Skeletal muscle satellite cell (primary cell): Measurements from ENCODE around the gene ANKMY2. TPM values are rescaled to one million over a fixed set of nuclear protein-coding genes. Genes with fewer than 3 reads are reported as not detected.
"Not testable (repeated sequence)": the region's sequence is repeated elsewhere in the genome, so short reads cannot be mapped to it uniquely, and the experiment has no call there.

Source experiments
- H3K27me3 ChIP-seq: 2 replicates; pipeline ENCODE4 v1.7.0; 2013; ENCODE audit warnings: low read length; ENCODE audit not compliant: control insufficient read depth, insufficient read depth
- H3K36me3 ChIP-seq: 2 replicates; pipeline ENCODE4 v1.7.0; 2013; ENCODE audit warnings: mild to moderate bottlenecking, control low read depth, low read length; ENCODE audit not compliant: insufficient read depth
- H3K4me1 ChIP-seq: 2 replicates; pipeline ENCODE4 v1.7.0; 2013; ENCODE audit warnings: low read length; ENCODE audit not compliant: control insufficient read depth, insufficient read depth
- H3K4me2 ChIP-seq: 2 replicates; pipeline ENCODE4 v1.7.0; 2013; ENCODE audit warnings: mild to moderate bottlenecking, low read length
- H3K4me3 ChIP-seq: 2 replicates; pipeline ENCODE4 v1.7.0; 2013; ENCODE audit warnings: low read length
- H3K9ac ChIP-seq: 2 replicates; pipeline ENCODE4 v1.7.0; 2013; ENCODE audit warnings: mild to moderate bottlenecking, low read depth, low read length, moderate library complexity
- H3K9me3 ChIP-seq: replicated peaks from 2 replicates; pipeline ENCODE4 v1.7.0; 2013; ENCODE audit warnings: mild to moderate bottlenecking, control low read depth, low read length
- total RNA-seq: library from RNA; depleted of rRNA; stranded (reverse); fragments of >200 nt; gene quantifications from 2 replicates; pipeline ENCODE4 v1.2.3, GENCODE V29; 2012; rRNA removed

The ANKMY2 gene
- 14.0 and 14.7 TPM in 2 replicates for total RNA-seq

DNA sequence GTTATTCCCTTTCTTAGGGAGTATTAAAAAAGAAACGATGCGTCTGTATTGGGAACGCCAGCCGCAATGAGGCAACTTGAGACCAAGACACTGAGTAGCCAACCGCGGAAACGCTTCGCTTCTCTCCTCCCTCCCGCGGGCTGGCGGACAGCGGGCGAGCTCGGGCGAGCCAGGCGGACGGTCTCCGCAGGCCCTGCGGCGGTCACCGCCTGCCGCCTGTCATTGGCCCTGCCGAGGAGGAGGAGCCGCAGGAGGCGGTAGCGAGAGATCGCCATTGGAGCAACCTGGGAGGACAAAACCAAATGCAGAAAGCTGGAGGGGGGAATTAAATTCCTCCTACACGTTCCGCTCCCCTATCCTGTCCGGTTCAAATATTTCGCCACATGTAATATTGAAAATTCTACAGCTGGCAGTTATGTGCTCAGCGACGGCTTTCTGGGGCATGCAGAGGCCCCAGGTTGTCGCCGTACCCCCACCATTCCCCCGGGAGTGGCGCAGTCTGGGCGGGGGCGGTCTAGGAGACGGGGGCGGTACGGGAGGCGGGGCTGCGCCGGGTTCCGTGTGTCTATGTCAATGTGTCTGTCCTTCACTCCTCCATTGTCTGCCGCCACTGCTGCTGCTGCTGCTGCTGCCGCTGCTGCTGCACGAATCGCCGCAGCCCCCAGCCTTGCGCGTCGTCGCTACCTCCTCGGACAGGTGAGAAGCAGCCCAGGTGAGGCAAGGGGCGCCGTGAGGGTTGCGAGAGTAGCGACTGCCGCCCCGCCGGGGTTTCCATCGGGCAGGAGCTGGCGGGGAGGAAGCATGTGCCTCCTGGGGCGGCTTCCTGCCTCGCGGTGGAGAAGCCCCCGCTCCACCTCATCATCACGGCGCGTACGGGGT lies at the start of gene ANKMY2, which contains the start of gene BZW2:
ANKMY2 (minus strand) TSS at position 162 of the 879 bp plus-strand sequence. CDS start 181 bp downstream, outside the sequence.
BZW2 (plus strand) TSS at position 589 of the 879 bp plus-strand sequence. CDS start 19,263 bp downstream, outside the sequence.
- no peaks in the 10 kb centered on the region for H3K27me3 ChIP-seq
- H3K4me2 ChIP-seq = peak within 1 kb of the TSS; percentile 84
- no peaks in the 10 kb centered on the region for H3K9me3 ChIP-seq
- peak within 1 kb of the TSS; percentile 97 for H3K4me3 ChIP-seq
- H3K4me1 ChIP-seq = peaks cover 32% of the 10 kb centered on the region
- peak within 1 kb of the TSS; percentile 82 for H3K9ac ChIP-seq
- H3K36me3 ChIP-seq = no peaks in the 10 kb centered on the region

DNA sequence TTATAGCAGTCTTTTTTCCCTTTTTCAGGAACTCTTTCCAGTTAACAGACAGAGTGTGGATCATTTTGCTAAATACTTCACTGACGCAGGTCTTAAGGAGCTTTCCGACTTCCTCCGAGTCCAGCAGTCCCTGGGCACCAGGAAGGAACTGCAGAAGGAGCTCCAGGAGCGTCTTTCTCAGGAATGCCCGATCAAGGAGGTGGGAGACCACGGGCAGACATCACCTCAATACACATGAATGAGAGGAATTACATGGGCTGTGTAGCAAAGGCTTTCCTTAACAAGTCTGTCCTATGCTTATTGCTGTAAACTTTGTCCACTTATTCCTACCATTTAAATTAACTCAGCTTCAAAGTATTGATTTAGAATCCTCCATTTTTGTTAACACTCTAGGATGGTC lies 49.3 kb upstream of the ANKMY2 start:
- no peaks in the 10 kb centered on the region for H3K27me3 ChIP-seq
- no peak overlapping the region for H3K4me3 ChIP-seq
- no peak overlapping the region for H3K4me2 ChIP-seq
- peaks cover 7% of the 10 kb centered on the region for H3K4me1 ChIP-seq
- no peak overlapping the region for H3K9ac ChIP-seq
- peaks cover 44% of the 10 kb centered on the region for H3K36me3 ChIP-seq
- no peaks in the 10 kb centered on the region for H3K9me3 ChIP-seq

DNA sequence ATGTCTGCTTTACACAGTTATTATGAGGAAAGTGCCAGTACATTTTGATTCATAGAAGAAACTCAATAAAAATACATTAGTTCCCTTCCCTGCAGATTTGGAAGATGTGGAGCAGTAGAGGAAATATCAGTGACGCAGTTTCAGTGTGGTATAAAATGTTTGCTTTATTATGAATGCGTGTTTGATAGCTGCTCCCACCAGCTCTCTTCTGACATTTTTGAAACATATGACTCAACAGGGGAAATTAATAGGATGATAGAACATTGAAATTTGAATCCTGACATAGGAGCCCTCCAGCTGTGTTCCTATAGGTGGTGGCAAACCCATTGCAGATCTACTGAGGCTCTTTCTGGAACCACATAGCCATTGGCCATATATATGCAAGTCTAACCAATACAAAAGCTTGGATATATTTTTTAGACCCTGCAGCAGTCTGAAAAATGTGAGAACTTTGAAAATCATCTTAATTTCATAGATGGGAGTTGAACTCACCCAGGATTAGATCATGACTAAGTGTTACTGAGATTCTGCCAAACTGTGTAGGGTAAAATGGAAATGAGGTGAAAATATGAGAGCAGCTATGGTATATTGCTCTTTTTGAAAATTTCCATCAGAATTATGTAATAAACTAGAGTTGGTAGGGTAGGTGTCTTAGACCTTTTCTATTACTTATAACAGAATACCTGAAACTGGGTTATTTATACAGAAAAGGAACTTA lies 48.2 kb upstream of the ANKMY2 start:
- peaks cover 40% of the 10 kb centered on the region for H3K36me3 ChIP-seq
- no peaks in the 10 kb centered on the region for H3K27me3 ChIP-seq
- no peaks in the 10 kb centered on the region for H3K9me3 ChIP-seq
- H3K4me1 ChIP-seq = peaks cover 7% of the 10 kb centered on the region
- no peak overlapping the region for H3K4me3 ChIP-seq
- no peak overlapping the region for H3K9ac ChIP-seq
- no peak overlapping the region for H3K4me2 ChIP-seq

DNA sequence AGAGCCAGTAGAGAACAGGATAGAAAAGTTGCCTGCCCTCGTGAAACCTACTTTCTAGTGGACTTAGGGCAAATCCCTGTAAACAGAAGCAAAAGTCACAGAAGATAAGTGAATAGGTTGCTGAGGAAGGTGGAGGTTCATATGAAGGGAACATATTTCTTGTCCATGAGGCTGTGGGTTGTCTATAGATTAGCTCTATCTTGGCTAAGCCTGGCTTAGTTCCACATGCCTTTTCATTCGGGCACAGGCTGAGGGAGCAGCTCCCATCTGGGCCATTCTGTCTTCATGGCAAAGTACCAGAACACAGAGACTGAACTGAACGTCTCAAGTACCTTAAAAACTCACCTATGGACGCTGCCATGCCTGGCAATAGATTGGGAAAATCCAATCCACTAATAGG lies 45.7 kb upstream of the ANKMY2 start:
- Histone ChIP-seq H3K4me3 (no peak overlapping the region), H3K4me2 (no peak overlapping the region), H3K9ac (no peak overlapping the region), H3K27me3 (no peaks in the 10 kb centered on the region), H3K36me3 (peaks cover 39% of the 10 kb centered on the region), H3K9me3 (no peaks in the 10 kb centered on the region), H3K4me1 (no peaks in the 10 kb centered on the region)

DNA sequence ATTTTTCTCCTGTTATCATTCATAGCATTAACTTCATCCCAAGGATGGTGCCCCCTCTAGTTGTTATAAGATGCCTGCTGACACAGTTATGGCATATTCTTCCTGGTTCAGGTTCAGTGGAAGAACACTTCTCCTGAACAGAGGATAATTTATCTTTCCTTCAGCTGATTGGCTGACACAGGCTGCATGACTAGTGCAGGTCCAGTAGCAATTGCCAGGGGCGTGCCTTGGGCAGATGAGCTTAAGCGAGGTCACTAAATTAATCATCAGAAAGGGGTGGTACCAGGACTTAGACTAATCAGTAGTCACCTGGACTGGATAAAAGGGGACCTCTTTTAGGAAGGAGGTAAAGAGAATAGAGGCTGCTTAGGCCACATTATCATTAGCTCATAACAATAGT lies 42.7 kb upstream of the ANKMY2 start:
- Histone ChIP-seq H3K4me2 (no peak overlapping the region), H3K9me3 (no peaks in the 10 kb centered on the region), H3K36me3 (peaks cover 41% of the 10 kb centered on the region), H3K4me3 (no peak overlapping the region), H3K27me3 (no peaks in the 10 kb centered on the region), H3K9ac (no peak overlapping the region), H3K4me1 (peaks cover 3% of the 10 kb centered on the region)

DNA sequence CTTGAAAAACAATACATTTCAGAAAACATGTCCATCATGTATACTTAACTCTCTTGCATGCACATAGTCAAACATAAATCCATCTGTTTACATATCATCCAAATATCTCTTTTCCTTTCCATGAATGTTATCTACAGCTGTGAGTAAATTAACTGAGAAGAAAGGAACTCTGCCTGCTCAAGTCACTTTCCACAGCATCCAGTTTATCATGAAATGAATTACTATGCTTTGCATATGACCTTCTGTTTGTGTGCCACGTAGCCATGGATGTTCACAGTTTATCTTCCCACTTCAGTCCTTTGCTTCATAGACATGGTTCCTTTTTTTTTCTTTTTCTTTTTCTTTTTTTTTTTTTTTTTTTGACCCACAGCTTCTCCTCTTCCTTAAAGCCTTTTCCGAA lies 40.0 kb upstream of the ANKMY2 start:
- Histone ChIP-seq H3K4me1 (peaks cover 3% of the 10 kb centered on the region), H3K36me3 (peaks cover 47% of the 10 kb centered on the region), H3K27me3 (no peaks in the 10 kb centered on the region), H3K9ac (no peak overlapping the region), H3K4me2 (no peak overlapping the region), H3K9me3 (no peaks in the 10 kb centered on the region), H3K4me3 (no peak overlapping the region)

DNA sequence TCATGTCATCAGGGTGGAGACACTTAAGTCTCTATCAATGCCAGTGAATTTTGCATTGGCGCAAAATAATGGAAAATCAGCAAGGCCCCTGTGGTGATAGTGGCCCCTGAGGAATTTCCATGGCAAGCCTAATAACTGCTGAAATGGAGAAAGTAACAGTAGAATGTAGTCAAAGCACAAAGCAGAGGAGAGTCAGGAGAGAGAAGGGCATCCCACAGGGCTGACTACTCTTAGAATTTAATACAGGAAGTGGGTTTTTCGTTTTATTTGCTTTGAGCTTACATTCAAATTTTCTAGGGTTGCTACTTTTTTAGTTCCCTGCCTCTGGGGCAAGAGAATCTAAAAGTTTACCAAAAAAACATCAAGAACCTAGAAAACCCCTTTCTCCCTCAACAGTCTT lies 39.4 kb upstream of the ANKMY2 start:
- H3K9me3 ChIP-seq = no peaks in the 10 kb centered on the region
- no peak overlapping the region for H3K9ac ChIP-seq
- peaks cover 3% of the 10 kb centered on the region for H3K4me1 ChIP-seq
- no peak overlapping the region for H3K4me2 ChIP-seq
- peaks cover 41% of the 10 kb centered on the region for H3K36me3 ChIP-seq
- H3K27me3 ChIP-seq = no peaks in the 10 kb centered on the region
- no peak overlapping the region for H3K4me3 ChIP-seq

DNA sequence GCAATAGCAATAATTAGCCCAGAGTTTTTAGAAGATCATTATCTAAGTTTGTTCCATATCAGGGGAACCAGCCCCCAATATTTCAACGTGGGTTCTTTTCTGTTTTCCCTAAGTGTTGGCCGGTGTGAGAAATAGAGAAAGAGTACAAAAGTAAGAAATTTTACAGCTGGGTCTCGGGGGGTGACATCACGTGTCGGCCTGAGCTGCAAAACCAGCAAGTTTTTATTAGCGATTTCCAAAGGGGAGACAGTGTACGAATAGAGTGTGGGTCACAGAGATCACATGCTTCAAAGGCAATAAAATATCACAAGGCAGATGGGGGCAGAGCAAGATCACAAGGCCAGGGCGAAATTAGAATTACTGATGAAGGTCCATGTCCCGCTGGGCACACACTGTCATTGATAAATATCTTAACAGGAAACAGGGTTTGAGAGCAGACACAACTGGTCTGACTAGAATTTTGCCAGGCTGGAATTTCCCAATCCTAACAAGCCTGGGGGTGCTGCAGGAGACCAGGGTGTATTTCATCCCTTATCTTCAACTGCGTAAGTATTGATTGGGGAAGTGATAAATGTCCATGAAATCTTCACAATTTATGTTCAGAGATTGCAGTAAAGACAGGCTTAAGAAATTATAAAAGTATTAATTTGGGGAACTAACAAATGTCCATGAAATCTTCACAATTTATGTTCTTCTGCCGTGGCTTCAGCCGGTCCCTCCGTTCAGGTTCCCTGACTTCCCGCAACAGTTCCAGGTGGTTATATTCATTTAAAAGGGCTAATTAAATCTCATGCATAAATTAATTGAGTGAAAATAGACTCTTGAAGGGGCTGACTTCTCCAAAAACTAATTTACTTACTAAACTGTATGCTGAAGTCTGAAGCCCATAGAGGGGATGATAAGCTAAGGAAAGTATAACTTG lies 33.4 kb upstream of the ANKMY2 start:
- H3K9me3 ChIP-seq, H3K9ac ChIP-seq, H3K27me3 ChIP-seq, H3K4me2 ChIP-seq, H3K4me1 ChIP-seq, H3K4me3 ChIP-seq: not testable (repeated sequence)
- peaks cover 31% of the 10 kb centered on the region for H3K36me3 ChIP-seq

DNA sequence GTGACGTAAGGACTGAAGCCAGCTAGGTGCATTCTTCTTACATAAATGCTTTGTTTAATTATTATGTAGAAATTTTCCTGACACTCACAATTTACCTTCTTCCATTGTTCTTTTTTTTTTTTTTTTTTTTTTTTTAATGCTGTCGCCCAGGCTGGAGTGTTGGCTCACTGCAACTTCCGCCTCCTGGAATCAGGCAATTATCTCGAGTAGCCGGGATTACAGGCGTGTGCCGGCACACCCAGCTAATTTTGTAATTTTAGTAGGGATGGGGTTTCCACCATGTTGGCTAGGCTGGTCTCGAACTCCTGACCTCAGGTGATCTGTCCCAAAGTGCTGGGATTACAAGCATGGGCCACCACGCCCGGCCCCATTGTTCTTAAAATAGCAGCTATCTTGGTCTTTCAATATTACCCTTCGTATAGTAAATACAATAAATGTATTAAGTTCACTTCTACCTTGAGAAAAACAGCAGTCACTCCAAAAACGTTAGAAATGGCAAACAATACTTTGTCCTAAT lies 32.5 kb upstream of the ANKMY2 start:
- no peaks in the 10 kb centered on the region for H3K27me3 ChIP-seq
- no peak overlapping the region for H3K9ac ChIP-seq
- no peaks in the 10 kb centered on the region for H3K4me1 ChIP-seq
- H3K4me3 ChIP-seq = no peak overlapping the region
- no peaks in the 10 kb centered on the region for H3K9me3 ChIP-seq
- peaks cover 25% of the 10 kb centered on the region for H3K36me3 ChIP-seq
- H3K4me2 ChIP-seq = no peak overlapping the region

DNA sequence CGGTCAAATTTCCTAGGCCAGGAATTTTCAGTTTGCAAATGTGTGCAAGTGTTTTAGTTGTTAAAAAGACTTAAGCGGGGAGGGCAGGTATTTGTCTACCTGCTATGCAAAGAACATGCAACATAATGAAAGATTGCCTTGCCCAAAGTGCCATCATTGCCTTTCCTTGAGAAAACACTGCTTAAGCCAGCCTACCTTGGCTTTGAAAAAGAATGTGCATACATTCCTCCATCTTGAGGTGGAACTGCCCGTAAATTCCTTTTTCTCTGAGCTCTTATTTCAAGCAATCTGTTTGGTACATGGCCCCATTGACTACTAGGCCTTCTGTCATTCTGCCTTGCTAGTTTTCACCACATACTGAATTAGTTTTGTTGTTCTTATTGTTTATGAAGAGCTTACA lies 29.7 kb upstream of the ANKMY2 start:
- Histone ChIP-seq H3K4me3 (no peak overlapping the region), H3K36me3 (peaks cover 11% of the 10 kb centered on the region), H3K27me3 (no peaks in the 10 kb centered on the region), H3K9ac (no peak overlapping the region), H3K4me1 (peaks cover 5% of the 10 kb centered on the region), H3K4me2 (no peak overlapping the region), H3K9me3 (no peaks in the 10 kb centered on the region)

DNA sequence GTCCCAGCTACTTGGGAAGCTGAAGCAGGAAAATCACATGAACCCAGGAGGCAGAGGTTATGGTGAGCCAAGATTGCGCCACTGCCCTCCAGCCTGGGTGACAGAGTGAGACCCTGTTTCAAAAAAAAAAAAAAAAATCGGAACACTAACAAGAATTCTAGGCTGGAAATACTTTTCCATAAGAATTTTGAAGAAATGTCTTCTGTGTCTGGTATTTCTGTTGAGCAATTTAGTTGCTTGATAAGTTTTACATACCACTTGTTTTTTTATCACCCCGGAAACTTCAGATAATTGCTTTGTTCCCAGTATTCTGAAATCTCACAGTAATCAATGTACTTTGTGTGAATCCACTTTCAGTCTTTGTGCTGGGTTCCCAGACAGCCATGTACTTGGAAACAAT lies 26.3 kb upstream of the ANKMY2 start:
- Histone ChIP-seq H3K36me3 (peaks cover 8% of the 10 kb centered on the region), H3K4me3 (no peak overlapping the region), H3K9ac (no peak overlapping the region), H3K4me1 (peaks cover 35% of the 10 kb centered on the region), H3K9me3 (no peaks in the 10 kb centered on the region), H3K4me2 (no peak overlapping the region), H3K27me3 (no peaks in the 10 kb centered on the region)
